Activated CD4-positive, alpha-beta T cell treated with anti-CD3 and anti-CD28 coated beads, Interleukin-2, Interleukin-6, amounts not matched to agents 100 ng/mL and 50 ng/mL, durations not matched to agents 16 hours and 8 hours (primary cell): Measurements from ENCODE around the gene TSC22D4.
A peak's percentile ranks its signal among the peaks of the same experiment; 100 is the strongest.
"Not testable (repeated sequence)": the region's sequence is repeated elsewhere in the genome, so short reads cannot be mapped to it uniquely, and the experiment has no call there.

ENCODE experiments used
- DNase-seq: peaks from one replicate; pipeline ENCODE4 v3.0.0-alpha.2; 2020

TSC22D4 gene

DNA sequence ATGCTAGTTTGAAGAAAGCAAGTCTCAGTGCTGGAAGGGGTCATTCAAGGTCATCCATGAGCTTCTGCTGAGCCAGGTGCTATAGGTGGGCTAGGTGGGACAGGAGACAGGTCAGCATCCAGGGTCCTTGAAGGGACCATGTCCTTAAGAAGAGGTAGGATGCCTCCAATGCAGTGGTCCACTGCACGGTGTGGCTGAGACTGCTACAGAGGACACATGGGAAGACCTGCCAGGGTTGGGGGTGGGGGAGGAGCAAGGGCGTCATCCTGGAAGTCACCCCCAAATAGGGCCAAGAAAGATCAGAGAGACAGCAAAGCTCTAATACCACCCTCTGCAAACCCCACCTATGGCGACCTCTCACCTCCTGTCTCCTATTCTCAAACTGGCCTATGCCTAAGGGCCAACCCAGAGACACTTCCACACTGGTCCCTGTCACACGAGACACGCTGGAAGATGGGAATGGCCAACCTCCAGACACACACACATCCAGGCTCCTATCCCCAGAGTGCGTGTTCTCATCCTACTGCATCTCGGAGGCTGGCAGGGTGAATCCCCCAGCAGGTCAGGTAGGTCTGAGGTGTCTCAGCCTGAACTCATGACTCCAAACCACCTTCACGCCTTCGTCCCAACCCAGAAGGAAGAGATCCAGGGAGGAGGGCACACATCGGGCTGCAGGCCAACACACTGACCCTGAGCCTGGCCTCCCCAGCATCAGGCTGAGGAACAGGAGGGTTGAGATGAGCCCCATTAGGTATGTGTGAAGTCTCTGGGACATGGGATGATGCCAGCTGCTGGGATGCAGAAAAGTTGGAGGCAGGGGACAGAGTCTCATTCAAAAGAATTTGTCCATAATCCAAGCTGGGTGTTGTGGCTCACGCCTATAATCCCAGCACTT, 37.1 kb downstream of the TSC22D4 start:
- no peak for DNase-seq

DNA sequence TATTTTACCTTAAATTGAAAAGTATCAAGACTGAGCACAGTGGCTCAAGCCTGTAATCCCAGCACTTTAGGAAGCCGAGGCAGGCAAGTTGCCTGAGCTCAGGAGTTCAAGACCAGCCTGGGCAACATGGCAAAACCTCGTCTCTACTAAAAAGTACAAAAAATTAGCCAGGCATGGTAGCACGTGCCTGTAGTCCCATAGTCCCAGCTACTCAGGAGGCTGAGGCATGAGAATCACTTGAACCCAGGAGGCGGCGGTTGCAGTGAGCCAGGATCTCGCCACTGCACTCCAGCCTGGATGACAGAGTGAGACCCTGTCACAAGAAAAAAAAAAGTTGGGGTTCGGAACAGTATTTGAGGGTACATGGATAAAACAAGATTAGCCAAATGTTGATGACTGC, 39.8 kb downstream of the TSC22D4 start:
- not testable (repeated sequence) for DNase-seq

- not testable (repeated sequence) for DNase-seq
Measured at GRCh38 chr7:100438731-100439130, 40.3 kb downstream of the TSC22D4 start.

DNA sequence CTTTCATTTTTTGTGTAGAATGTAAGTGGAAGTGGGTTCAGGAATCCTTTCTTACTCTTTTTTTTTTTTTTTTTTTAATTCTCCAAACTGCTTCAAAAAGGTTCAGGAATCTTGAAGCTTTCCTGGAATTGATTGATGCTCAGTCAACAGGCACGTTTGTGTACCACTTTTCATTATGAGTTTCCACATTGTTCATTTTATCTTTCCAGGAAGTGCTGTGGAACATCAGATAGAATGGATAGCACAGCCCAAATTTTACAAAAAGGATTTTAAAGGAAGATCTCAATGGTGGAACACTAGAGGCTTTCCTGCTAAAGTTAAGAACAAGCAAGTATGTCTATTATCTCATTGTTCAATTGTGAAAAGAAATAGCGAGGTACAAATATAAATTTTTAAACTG, 40.8 kb downstream of the TSC22D4 start:
- DNase-seq, result no peak

- no peak for DNase-seq
Measured at GRCh38 chr7:100437150-100438100, 41.6 kb downstream of the TSC22D4 start.

- DNase-seq, result peak; percentile 60
Measured at GRCh38 chr7:100435401-100436304, 43.4 kb downstream of the TSC22D4 start.

DNA sequence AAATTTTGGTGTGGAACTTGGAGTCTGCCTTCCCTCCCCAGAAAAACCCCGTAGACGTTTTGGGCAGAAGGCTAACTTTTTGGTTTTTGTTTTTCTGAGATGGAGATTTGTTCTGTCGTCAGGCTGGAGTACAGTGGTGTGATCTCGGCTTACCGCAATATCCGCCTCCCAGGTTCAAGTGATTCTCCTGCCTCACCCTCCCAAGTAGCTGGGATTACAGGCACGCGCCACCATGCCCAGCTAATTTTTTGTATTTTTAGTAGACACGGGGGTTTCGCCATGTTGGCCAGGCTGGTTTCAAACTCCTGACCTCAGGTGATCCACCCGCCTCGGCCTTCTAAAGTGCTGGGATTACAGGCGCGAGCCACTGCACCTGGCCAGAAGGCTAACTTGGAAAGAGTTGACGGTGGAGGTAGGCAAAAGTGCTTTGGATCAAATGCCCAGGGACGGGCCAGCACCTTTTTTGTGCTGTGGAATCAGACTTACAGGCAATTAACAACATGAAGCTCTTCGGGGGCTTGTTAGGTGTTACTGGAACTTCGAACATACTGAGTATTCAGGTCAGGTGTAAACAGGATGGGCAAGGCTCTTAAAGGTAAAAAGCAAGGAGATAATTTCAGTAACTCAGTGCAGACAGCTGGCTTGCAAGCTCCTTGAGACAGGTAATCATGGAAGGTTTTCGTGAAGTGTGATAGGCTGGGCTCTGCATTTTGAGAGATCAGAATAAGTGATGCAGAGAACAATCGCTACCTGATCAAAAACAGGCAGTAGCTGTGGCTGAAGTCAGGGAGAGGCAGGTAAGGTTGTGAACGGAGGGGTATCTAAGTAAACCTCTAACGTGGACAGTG, 44.5 kb downstream of the TSC22D4 start:
- DNase-seq, result no peak

- no peak for DNase-seq
Measured at GRCh38 chr7:100433592-100434296, 45.3 kb downstream of the TSC22D4 start.

GRCh38 chr7:100433276-100433591, 45.8 kb downstream of the TSC22D4 start:
- no peak for DNase-seq

DNA sequence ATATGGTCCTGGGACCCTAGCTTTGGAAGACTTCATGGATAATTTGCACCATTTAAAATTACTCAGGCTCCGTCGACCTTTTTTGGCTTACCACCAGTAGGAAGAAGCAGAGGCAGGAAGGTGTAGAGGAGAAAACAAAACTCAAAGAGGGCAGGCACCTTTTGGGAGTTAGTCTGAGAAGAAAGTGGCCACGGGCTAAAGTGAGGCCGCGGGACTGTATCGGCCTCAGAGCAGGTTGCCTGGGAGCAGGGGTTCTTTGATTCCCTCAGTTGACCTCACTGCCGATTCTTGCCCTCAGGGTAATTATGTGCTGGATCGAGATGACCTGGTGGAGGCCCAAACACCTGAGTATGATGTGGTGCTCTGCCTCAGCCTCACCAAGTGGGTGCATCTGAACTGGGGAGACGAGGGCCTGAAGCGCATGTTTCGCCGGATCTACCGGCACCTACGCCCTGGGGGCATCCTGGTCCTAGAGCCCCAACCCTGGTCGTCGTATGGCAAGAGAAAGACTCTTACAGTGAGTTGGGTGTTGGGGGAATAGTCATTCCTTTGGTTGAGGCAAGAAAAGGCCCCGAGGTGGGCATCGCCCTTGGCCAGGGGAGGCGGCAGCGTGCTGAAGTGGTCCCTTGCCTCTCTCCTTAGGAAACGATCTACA, 46.3 kb downstream of the TSC22D4 start:
- no peak for DNase-seq

DNA sequence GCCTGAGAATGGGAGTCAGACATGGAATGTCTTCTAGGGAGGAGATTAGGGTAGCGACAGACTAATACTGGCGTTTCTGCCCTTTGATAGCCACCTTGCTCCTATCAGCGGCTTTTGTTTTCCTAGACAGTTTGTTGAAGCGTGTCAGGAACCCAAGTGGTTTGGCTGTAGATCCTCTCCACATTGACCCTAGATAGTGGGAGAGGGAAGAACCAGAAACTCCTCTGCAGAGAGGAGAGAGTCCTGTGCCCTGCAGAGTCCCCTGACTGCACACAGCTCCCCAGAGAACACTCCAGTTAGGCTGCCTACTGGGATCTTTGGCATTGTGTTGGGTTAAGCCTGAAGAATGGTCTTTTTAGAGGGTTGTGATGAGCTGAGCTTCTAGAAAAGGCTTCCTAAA, 47.0 kb downstream of the TSC22D4 start:
- no peak for DNase-seq

GRCh38 chr7:100431286-100431735, 47.7 kb downstream of the TSC22D4 start:
- no peak for DNase-seq

- DNase-seq, result no peak
Measured at GRCh38 chr7:100430493-100431285, 48.3 kb downstream of the TSC22D4 start.

- DNase-seq, result peak; percentile 96
Measured at GRCh38 chr7:100429637-100430492, 49.1 kb downstream of the TSC22D4 start, which contains the start of gene MEPCE. Gene MEPCE (plus strand): TSS chr7:100429831. CDS start chr7:100430019, 188 bp downstream.

GRCh38 chr7:100428967-100429636, 49.9 kb downstream of the TSC22D4 start:
- DNase-seq, result peak; percentile 100

DNA sequence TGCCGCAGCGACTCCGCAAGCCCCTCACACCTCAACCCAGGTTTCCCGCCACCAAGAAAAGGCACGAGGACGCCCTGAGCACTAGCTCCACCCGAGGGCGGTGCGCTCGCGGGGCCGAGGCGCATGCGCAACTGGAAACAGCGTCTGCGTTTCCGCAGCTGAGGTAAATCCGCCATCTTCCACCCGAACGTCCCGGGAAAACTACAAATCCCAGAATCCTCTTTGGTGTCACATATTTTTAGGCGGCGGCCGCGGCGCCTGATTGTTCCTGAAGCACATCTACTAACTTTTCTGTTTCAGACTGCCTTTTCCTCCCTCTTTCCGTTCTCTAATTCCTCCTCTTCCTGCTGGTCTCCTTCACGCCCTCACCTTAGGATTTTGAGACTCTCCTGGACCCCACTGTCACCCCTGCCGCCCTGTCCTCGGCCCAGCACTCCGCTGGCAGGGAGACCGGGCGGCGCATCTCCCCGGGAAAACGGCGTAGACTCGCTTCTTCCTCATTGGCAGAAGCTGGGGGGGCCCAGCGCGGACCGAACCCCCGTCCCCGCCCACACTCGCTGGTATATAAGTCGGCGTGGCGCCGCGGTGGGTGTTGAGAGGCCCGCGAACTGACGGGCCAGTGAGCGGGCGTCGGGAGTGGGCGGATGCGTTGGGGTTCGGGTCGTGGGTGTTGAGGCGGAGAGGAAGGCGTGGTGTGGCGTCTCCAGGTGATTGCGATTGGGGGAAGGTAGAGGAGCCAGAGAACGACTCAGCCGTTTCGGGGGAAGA, 50.6 kb downstream of the TSC22D4 start, which contains the start of gene ZCWPW1:
Gene ZCWPW1, minus strand, starts transcription at position 505 of the 768 bp plus-strand sequence. CDS start 8,054 bp downstream, outside the sequence.
- peak; percentile 98 for DNase-seq

DNA sequence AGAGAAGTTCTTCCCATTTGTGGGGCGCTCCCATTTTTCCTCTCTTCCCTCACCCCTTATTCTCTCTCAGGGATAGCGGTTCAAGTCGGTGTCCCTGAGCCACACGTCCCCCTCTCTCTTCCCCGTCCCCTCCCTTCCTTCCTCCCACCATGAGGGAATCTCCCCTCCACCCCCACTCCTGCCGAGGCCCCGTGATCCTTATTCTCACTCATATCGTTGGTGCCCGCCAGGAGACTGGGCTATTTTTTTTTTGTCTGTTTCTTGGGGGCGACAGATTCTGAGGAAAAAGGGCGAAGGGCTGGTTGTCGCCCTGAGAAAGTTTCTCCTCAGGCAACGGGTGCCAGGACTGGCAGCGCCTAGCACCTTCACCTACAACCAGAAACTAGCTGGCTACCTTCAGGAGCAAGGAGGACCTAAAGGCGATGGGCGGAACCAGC, 51.2 kb downstream of the TSC22D4 start:
- DNase-seq, result no peak
